Measurements from ENCODE around the gene MDM2. TPM values are rescaled to one million over a fixed set of nuclear protein-coding genes. Genes with fewer than 3 reads are reported as not detected.
"Not testable (repeated sequence)": the region's sequence is repeated elsewhere in the genome, so short reads cannot be mapped to it uniquely, and the experiment has no call there.

The MDM2 gene
- total and polyA plus RNA-seq, 3 experiments from 2014 or later, result 25.4 to 246 (median 237) TPM

GRCh38 chr12:68793975-68794652 is 13.9 kb upstream of the MDM2 start:
- no peaks in the 10 kb centered on the region for H3K4me1 Mint-ChIP-seq
- POLR2A ChIA-PET, result no interaction called here
- Histone ChIP-seq H3K27ac (ENCODE audit: low read depth, low read length) (no peak overlapping the region), H3K9me3 (ENCODE audit: low read length) (no peaks in the 10 kb centered on the region), H3K4me3 (ENCODE audit: low read length) (no peak overlapping the region), H3K27me3 (ENCODE audit: insufficient read depth, low read length, poor library complexity, severe bottlenecking) (no peaks in the 10 kb centered on the region), H3K36me3 (ENCODE audit: insufficient read depth, low read length) (no peaks in the 10 kb centered on the region), H3K4me1 (ENCODE audit: insufficient read depth, low read length) (no peaks in the 10 kb centered on the region)
- no peak for DNase-seq
- H3K27me3 Mint-ChIP-seq, result peaks cover 0 to 5% of the 10 kb centered on the region in 2 donors
- H3K27ac Mint-ChIP-seq, result peak overlapping the region in 1 of 8 donors; percentile 13
- no peaks in the 10 kb centered on the region for H3K9me3 Mint-ChIP-seq
- H3K4me3 Mint-ChIP-seq, result no peak overlapping the region
- H3K36me3 Mint-ChIP-seq, result no peaks in the 10 kb centered on the region
- CTCF ChIA-PET, result no interaction called here

- H3K36me3 ChIP-seq (ENCODE audit: insufficient read depth, low read length), result no peaks in the 10 kb centered on the region
- H3K36me3 Mint-ChIP-seq, result no peaks in the 10 kb centered on the region
- peaks cover 0 to 7% of the 10 kb centered on the region in 2 donors for H3K27me3 Mint-ChIP-seq
- no peak overlapping the region for H3K27ac Mint-ChIP-seq
- no peaks in the 10 kb centered on the region for H3K9me3 ChIP-seq (ENCODE audit: low read length)
- no peak overlapping the region for H3K4me3 Mint-ChIP-seq
- H3K27ac ChIP-seq (ENCODE audit: low read depth, low read length), result no peak overlapping the region
- POLR2A ChIA-PET, result no interaction called here
- H3K4me1 Mint-ChIP-seq, result no peaks in the 10 kb centered on the region
- DNase-seq, result no peak
- H3K4me3 ChIP-seq (ENCODE audit: low read length), result no peak overlapping the region
- CTCF ChIA-PET, result interaction anchor here (0.9 to 1.0 kb wide), 2 partner anchors 9 to 13 kb away, joined by 3 read pairs; partner anchors contain the start of gene MDM2
- no peaks in the 10 kb centered on the region for H3K4me1 ChIP-seq (ENCODE audit: insufficient read depth, low read length)
- no peaks in the 10 kb centered on the region for H3K9me3 Mint-ChIP-seq
- H3K27me3 ChIP-seq (ENCODE audit: insufficient read depth, low read length, poor library complexity, severe bottlenecking), result no peaks in the 10 kb centered on the region
These were observed 13.2 kb upstream of the MDM2 start for GRCh38 chr12:68794653-68795251.

GRCh38 chr12:68796399-68796798 is 11.6 kb upstream of the MDM2 start:
- POLR2A ChIA-PET, result no interaction called here
- H3K4me3 Mint-ChIP-seq, result no peak overlapping the region

GRCh38 chr12:68798882-68799234 is 9.1 kb upstream of the MDM2 start:
- peaks cover 0 to 7% of the 10 kb centered on the region in 2 donors for H3K27me3 Mint-ChIP-seq
- no peak overlapping the region for H3K4me3 ChIP-seq (ENCODE audit: low read length)
- POLR2A ChIA-PET, result interaction anchor here (0.6 to 1.4 kb wide), 2 partner anchors 9 to 53 kb away, joined by 3 to 4 read pairs; partner anchors contain the start of genes MDM2 and SLC35E3
- CTCF ChIA-PET, result interaction anchor here (1.2 to 4.3 kb wide), 2 partner anchors 9 to 17 kb away, joined by 3 to 20 read pairs; partner anchors contain the start of gene MDM2
- no peak for DNase-seq
- H3K36me3 ChIP-seq (ENCODE audit: insufficient read depth, low read length), result no peaks in the 10 kb centered on the region
- H3K4me1 ChIP-seq (ENCODE audit: insufficient read depth, low read length), result no peaks in the 10 kb centered on the region
- no peaks in the 10 kb centered on the region for H3K27me3 ChIP-seq (ENCODE audit: insufficient read depth, low read length, poor library complexity, severe bottlenecking)
- no peak overlapping the region for H3K4me3 Mint-ChIP-seq
- no peaks in the 10 kb centered on the region for H3K9me3 ChIP-seq (ENCODE audit: low read length)
- no peak overlapping the region for H3K27ac Mint-ChIP-seq
- no peaks in the 10 kb centered on the region for H3K4me1 Mint-ChIP-seq
- no peaks in the 10 kb centered on the region for H3K36me3 Mint-ChIP-seq
- H3K9me3 Mint-ChIP-seq, result no peaks in the 10 kb centered on the region
- H3K27ac ChIP-seq (ENCODE audit: low read depth, low read length), result no peak overlapping the region

More at GRCh38 chr12:68796399-68796798, 11.6 kb upstream of the MDM2 start:
- Histone ChIP-seq H3K27ac (ENCODE audit: low read depth, low read length) (no peak overlapping the region), H3K4me3 (ENCODE audit: low read length) (no peak overlapping the region), H3K36me3 (ENCODE audit: insufficient read depth, low read length) (no peaks in the 10 kb centered on the region), H3K27me3 (ENCODE audit: insufficient read depth, low read length, poor library complexity, severe bottlenecking) (no peaks in the 10 kb centered on the region), H3K4me1 (ENCODE audit: insufficient read depth, low read length) (no peaks in the 10 kb centered on the region), H3K9me3 (ENCODE audit: low read length) (no peaks in the 10 kb centered on the region)
- CTCF ChIA-PET, result interaction anchor here (4.3 kb wide), 1 partner anchor 12 kb away, joined by 20 read pairs; the partner anchor contains the start of gene MDM2
- Mint-ChIP-seq H3K4me1 (no peaks in the 10 kb centered on the region), H3K27me3 (peaks cover 0 to 7% of the 10 kb centered on the region in 2 donors), H3K27ac (no peak overlapping the region), H3K36me3 (no peaks in the 10 kb centered on the region), H3K9me3 (no peaks in the 10 kb centered on the region)
- DNase-seq, result no peak

GRCh38 chr12:68800294-68800693 is 7.7 kb upstream of the MDM2 start:
- DNase-seq, result no peak
- Histone ChIP-seq H3K4me3 (ENCODE audit: low read length) (no peak overlapping the region), H3K27me3 (ENCODE audit: insufficient read depth, low read length, poor library complexity, severe bottlenecking) (no peaks in the 10 kb centered on the region), H3K9me3 (ENCODE audit: low read length) (no peaks in the 10 kb centered on the region), H3K36me3 (ENCODE audit: insufficient read depth, low read length) (no peaks in the 10 kb centered on the region), H3K4me1 (ENCODE audit: insufficient read depth, low read length) (no peaks in the 10 kb centered on the region), H3K27ac (ENCODE audit: low read depth, low read length) (no peak overlapping the region)
- POLR2A ChIA-PET, result interaction anchor here (1.4 kb wide), 1 partner anchor 7 kb away, joined by 3 read pairs; the partner anchor contains the start of gene MDM2
- Mint-ChIP-seq H3K4me1 (no peaks in the 10 kb centered on the region), H3K36me3 (no peaks in the 10 kb centered on the region), H3K27ac (no peak overlapping the region), H3K4me3 (no peak overlapping the region), H3K9me3 (no peaks in the 10 kb centered on the region), H3K27me3 (peaks cover 0 to 7% of the 10 kb centered on the region in 2 donors)
- CTCF ChIA-PET, result interaction anchor here (4.3 kb wide), 1 partner anchor 8 kb away, joined by 20 read pairs; the partner anchor contains the start of gene MDM2

- H3K27ac Mint-ChIP-seq; H3K9me3 Mint-ChIP-seq; H3K4me1 ChIP-seq (ENCODE audit: insufficient read depth, low read length); DNase-seq; H3K4me3 Mint-ChIP-seq; H3K9me3 ChIP-seq (ENCODE audit: low read length); H3K4me1 Mint-ChIP-seq; H3K4me3 ChIP-seq (ENCODE audit: low read length); H3K27ac ChIP-seq (ENCODE audit: low read depth, low read length); POLR2A ChIA-PET; H3K27me3 Mint-ChIP-seq; H3K36me3 Mint-ChIP-seq; CTCF ChIA-PET; H3K27me3 ChIP-seq (ENCODE audit: insufficient read depth, low read length, poor library complexity, severe bottlenecking); H3K36me3 ChIP-seq (ENCODE audit: insufficient read depth, low read length): not testable (repeated sequence)
These were observed 6.9 kb upstream of the MDM2 start for GRCh38 chr12:68801124-68801523.

- H3K27me3 Mint-ChIP-seq; H3K27ac ChIP-seq (ENCODE audit: low read depth, low read length); H3K4me1 ChIP-seq (ENCODE audit: insufficient read depth, low read length); H3K27ac Mint-ChIP-seq; CTCF ChIA-PET; H3K4me1 Mint-ChIP-seq; H3K27me3 ChIP-seq (ENCODE audit: insufficient read depth, low read length, poor library complexity, severe bottlenecking); DNase-seq; H3K4me3 Mint-ChIP-seq; H3K9me3 ChIP-seq (ENCODE audit: low read length); H3K4me3 ChIP-seq (ENCODE audit: low read length); POLR2A ChIA-PET; H3K36me3 ChIP-seq (ENCODE audit: insufficient read depth, low read length); H3K36me3 Mint-ChIP-seq; H3K9me3 Mint-ChIP-seq: not testable (repeated sequence)
These were observed 5.6 kb upstream of the MDM2 start for GRCh38 chr12:68802372-68802745.

- H3K4me3 Mint-ChIP-seq; DNase-seq; H3K27ac Mint-ChIP-seq; H3K36me3 Mint-ChIP-seq; H3K9me3 Mint-ChIP-seq; H3K9me3 ChIP-seq (ENCODE audit: low read length); H3K27me3 Mint-ChIP-seq; H3K4me3 ChIP-seq (ENCODE audit: low read length); POLR2A ChIA-PET; H3K27me3 ChIP-seq (ENCODE audit: insufficient read depth, low read length, poor library complexity, severe bottlenecking); H3K4me1 ChIP-seq (ENCODE audit: insufficient read depth, low read length); H3K36me3 ChIP-seq (ENCODE audit: insufficient read depth, low read length); H3K27ac ChIP-seq (ENCODE audit: low read depth, low read length); CTCF ChIA-PET: not testable (repeated sequence)
- H3K4me1 Mint-ChIP-seq, result peaks cover 9 to 11% (median 10%) of the 10 kb centered on the region in 3 donors
These were observed 4.9 kb upstream of the MDM2 start for GRCh38 chr12:68802911-68803651.
